ENCODE measurements around the gene NPHP4. TPM values are rescaled to one million over a fixed set of nuclear protein-coding genes. Genes with fewer than 3 reads are reported as not detected.
"Not testable (repeated sequence)": the region's sequence is repeated elsewhere in the genome, so short reads cannot be mapped to it uniquely, and the experiment has no call there.

NPHP4 gene
- total RNA-seq, 2 experiments from 2014 or later, result 15.6 to 17.2 TPM

- peaks cover 4% of the 10 kb centered on the region for H3K4me1 Mint-ChIP-seq (ENCODE audit: low read depth)
- no peak overlapping the region for H3K4me3 Mint-ChIP-seq
- H3K36me3 Mint-ChIP-seq (ENCODE audit: low read depth), result peaks cover 3% of the 10 kb centered on the region
- no peak overlapping the region for H3K27ac Mint-ChIP-seq
- H3K9me3 Mint-ChIP-seq (ENCODE audit: insufficient read depth), result no peaks in the 10 kb centered on the region
- no peaks in the 10 kb centered on the region for H3K27me3 Mint-ChIP-seq (ENCODE audit: low read depth)
- DNase-seq (no peak), ATAC-seq (no peak)
- CTCF ChIA-PET, result interaction anchor here (1.7 kb wide), 1 partner anchor 13 kb away, joined by 4 read pairs; no protein-coding TSS in a partner anchor
- POLR2A ChIA-PET, result no interaction called here
Observed at GRCh38 chr1:5904551-5904950, 87.7 kb downstream of the NPHP4 start.

- DNase-seq (no peak), ATAC-seq (no peak)
- Mint-ChIP-seq H3K27ac (no peak overlapping the region), H3K36me3 (ENCODE audit: low read depth) (peaks cover 3% of the 10 kb centered on the region), H3K27me3 (ENCODE audit: low read depth) (no peaks in the 10 kb centered on the region), H3K4me3 (no peak overlapping the region), H3K9me3 (ENCODE audit: insufficient read depth) (no peaks in the 10 kb centered on the region), H3K4me1 (ENCODE audit: low read depth) (peaks cover 4% of the 10 kb centered on the region)
- CTCF ChIA-PET, result no interaction called here
- POLR2A ChIA-PET, result no interaction called here
Observed at GRCh38 chr1:5903680-5904079, 88.5 kb downstream of the NPHP4 start.

GRCh38 chr1:5903031-5903430 is 89.2 kb downstream of the NPHP4 start:
- CTCF ChIA-PET, result interaction anchor here (1.1 kb wide), 1 partner anchor 535 kb away, joined by 3 read pairs; no protein-coding TSS in a partner anchor
- Mint-ChIP-seq H3K9me3 (ENCODE audit: insufficient read depth) (no peaks in the 10 kb centered on the region), H3K4me1 (ENCODE audit: low read depth) (peaks cover 4% of the 10 kb centered on the region), H3K36me3 (ENCODE audit: low read depth) (peaks cover 3% of the 10 kb centered on the region), H3K27ac (peak overlapping the region; percentile 26), H3K27me3 (ENCODE audit: low read depth) (no peaks in the 10 kb centered on the region), H3K4me3 (no peak overlapping the region)
- ATAC-seq (no peak), DNase-seq (no peak)
- POLR2A ChIA-PET, result no interaction called here

GRCh38 chr1:5901841-5902240 is 90.4 kb downstream of the NPHP4 start:
- Mint-ChIP-seq H3K36me3 (ENCODE audit: low read depth) (peaks cover 3% of the 10 kb centered on the region), H3K9me3 (ENCODE audit: insufficient read depth) (no peaks in the 10 kb centered on the region), H3K27ac (no peak overlapping the region), H3K4me1 (ENCODE audit: low read depth) (peaks cover 4% of the 10 kb centered on the region), H3K27me3 (ENCODE audit: low read depth) (no peaks in the 10 kb centered on the region), H3K4me3 (no peak overlapping the region)
- POLR2A ChIA-PET, result no interaction called here
- no peak for ATAC-seq
- CTCF ChIA-PET, result no interaction called here
- no peak for DNase-seq

- no peak overlapping the region for H3K4me3 Mint-ChIP-seq
- ATAC-seq (no peak), DNase-seq (no peak)
- peaks cover 4% of the 10 kb centered on the region for H3K4me1 Mint-ChIP-seq (ENCODE audit: low read depth)
- ChIA-PET POLR2A (no interaction called here), CTCF (no interaction called here)
- H3K27me3 Mint-ChIP-seq (ENCODE audit: low read depth), result no peaks in the 10 kb centered on the region
- no peak overlapping the region for H3K27ac Mint-ChIP-seq
- H3K9me3 Mint-ChIP-seq (ENCODE audit: insufficient read depth), result no peaks in the 10 kb centered on the region
- peaks cover 3% of the 10 kb centered on the region for H3K36me3 Mint-ChIP-seq (ENCODE audit: low read depth)
Observed at GRCh38 chr1:5901150-5901549, 91.1 kb downstream of the NPHP4 start.

- no peaks in the 10 kb centered on the region for H3K9me3 Mint-ChIP-seq (ENCODE audit: insufficient read depth)
- ATAC-seq (no peak), DNase-seq (no peak)
- no peak overlapping the region for H3K27ac Mint-ChIP-seq
- H3K36me3 Mint-ChIP-seq (ENCODE audit: low read depth), result peaks cover 3% of the 10 kb centered on the region
- H3K27me3 Mint-ChIP-seq (ENCODE audit: low read depth), result no peaks in the 10 kb centered on the region
- H3K4me1 Mint-ChIP-seq (ENCODE audit: low read depth), result peaks cover 4% of the 10 kb centered on the region
- no peak overlapping the region for H3K4me3 Mint-ChIP-seq
- POLR2A ChIA-PET, result no interaction called here
- CTCF ChIA-PET, result no interaction called here
Observed at GRCh38 chr1:5898266-5898665, 94.0 kb downstream of the NPHP4 start.

GRCh38 chr1:5896706-5897660 is 95.2 kb downstream of the NPHP4 start:
- DNase-seq, result no peak
- no peaks in the 10 kb centered on the region for H3K27me3 Mint-ChIP-seq (ENCODE audit: low read depth)
- ChIA-PET POLR2A (no interaction called here), CTCF (no interaction called here)
- H3K4me1 Mint-ChIP-seq (ENCODE audit: low read depth), result peaks cover 4% of the 10 kb centered on the region
- H3K9me3 Mint-ChIP-seq (ENCODE audit: insufficient read depth), result no peaks in the 10 kb centered on the region
- no peak for ATAC-seq
- H3K27ac Mint-ChIP-seq, result no peak overlapping the region
- no peak overlapping the region for H3K4me3 Mint-ChIP-seq
- H3K36me3 Mint-ChIP-seq (ENCODE audit: low read depth), result peaks cover 3% of the 10 kb centered on the region

GRCh38 chr1:5895446-5896406 is 96.5 kb downstream of the NPHP4 start:
- ATAC-seq (no peak), DNase-seq (no peak)
- CTCF ChIA-PET, result no interaction called here
- Mint-ChIP-seq H3K27ac (no peak overlapping the region), H3K36me3 (ENCODE audit: low read depth) (peaks cover 3% of the 10 kb centered on the region), H3K27me3 (ENCODE audit: low read depth) (no peaks in the 10 kb centered on the region), H3K9me3 (ENCODE audit: insufficient read depth) (no peaks in the 10 kb centered on the region), H3K4me1 (ENCODE audit: low read depth) (no peaks in the 10 kb centered on the region), H3K4me3 (no peak overlapping the region)
- POLR2A ChIA-PET, result no interaction called here

- H3K27ac Mint-ChIP-seq; DNase-seq; H3K4me3 Mint-ChIP-seq; CTCF ChIA-PET; H3K4me1 Mint-ChIP-seq (ENCODE audit: low read depth); POLR2A ChIA-PET; H3K27me3 Mint-ChIP-seq (ENCODE audit: low read depth); H3K9me3 Mint-ChIP-seq (ENCODE audit: insufficient read depth); H3K36me3 Mint-ChIP-seq (ENCODE audit: low read depth); ATAC-seq: not testable (repeated sequence)
Observed at GRCh38 chr1:5893699-5894278, 98.4 kb downstream of the NPHP4 start.

- ATAC-seq, result no peak
- POLR2A ChIA-PET, result no interaction called here
- no peaks in the 10 kb centered on the region for H3K27me3 Mint-ChIP-seq (ENCODE audit: low read depth)
- CTCF ChIA-PET, result no interaction called here
- H3K36me3 Mint-ChIP-seq (ENCODE audit: low read depth), result peaks cover 3% of the 10 kb centered on the region
- no peak overlapping the region for H3K27ac Mint-ChIP-seq
- DNase-seq, result no peak
- H3K4me3 Mint-ChIP-seq, result no peak overlapping the region
- H3K9me3 Mint-ChIP-seq (ENCODE audit: insufficient read depth), result no peaks in the 10 kb centered on the region
- no peaks in the 10 kb centered on the region for H3K4me1 Mint-ChIP-seq (ENCODE audit: low read depth)
Observed at GRCh38 chr1:5892329-5892728, 99.9 kb downstream of the NPHP4 start.

- no peaks in the 10 kb centered on the region for H3K4me1 Mint-ChIP-seq (ENCODE audit: low read depth)
- DNase-seq, result no peak
- no peak overlapping the region for H3K27ac Mint-ChIP-seq
- H3K4me3 Mint-ChIP-seq, result no peak overlapping the region
- CTCF ChIA-PET, result no interaction called here
- peaks cover 3% of the 10 kb centered on the region for H3K36me3 Mint-ChIP-seq (ENCODE audit: low read depth)
- POLR2A ChIA-PET, result no interaction called here
- ATAC-seq, result no peak
- H3K9me3 Mint-ChIP-seq (ENCODE audit: insufficient read depth), result no peaks in the 10 kb centered on the region
- H3K27me3 Mint-ChIP-seq (ENCODE audit: low read depth), result no peaks in the 10 kb centered on the region
Observed at GRCh38 chr1:5891736-5892135, 100.5 kb downstream of the NPHP4 start.

GRCh38 chr1:5891137-5891536 is 101.1 kb downstream of the NPHP4 start:
- CTCF ChIA-PET, result no interaction called here

More at GRCh38 chr1:5891137-5891536, 101.1 kb downstream of the NPHP4 start:
- ATAC-seq (no peak), DNase-seq (no peak)
- H3K4me3 Mint-ChIP-seq, result no peak overlapping the region
- H3K4me1 Mint-ChIP-seq (ENCODE audit: low read depth), result no peaks in the 10 kb centered on the region
- H3K27ac Mint-ChIP-seq, result no peak overlapping the region
- H3K36me3 Mint-ChIP-seq (ENCODE audit: low read depth), result peaks cover 3% of the 10 kb centered on the region
- POLR2A ChIA-PET, result no interaction called here
- no peaks in the 10 kb centered on the region for H3K9me3 Mint-ChIP-seq (ENCODE audit: insufficient read depth)
- H3K27me3 Mint-ChIP-seq (ENCODE audit: low read depth), result no peaks in the 10 kb centered on the region

All from activated CD8-positive, alpha-beta T cell treated with anti-CD3 and anti-CD28 coated beads, Interleukin-2, amount 10 ng/mL, durations not matched to agents 7 days and 5 days (primary cell).